ENCODE results near the gene P2RX3.
"Not testable (repeated sequence)": the region's sequence is repeated elsewhere in the genome, so short reads cannot be mapped to it uniquely, and the experiment has no call there.

P2RX3 gene

DNA sequence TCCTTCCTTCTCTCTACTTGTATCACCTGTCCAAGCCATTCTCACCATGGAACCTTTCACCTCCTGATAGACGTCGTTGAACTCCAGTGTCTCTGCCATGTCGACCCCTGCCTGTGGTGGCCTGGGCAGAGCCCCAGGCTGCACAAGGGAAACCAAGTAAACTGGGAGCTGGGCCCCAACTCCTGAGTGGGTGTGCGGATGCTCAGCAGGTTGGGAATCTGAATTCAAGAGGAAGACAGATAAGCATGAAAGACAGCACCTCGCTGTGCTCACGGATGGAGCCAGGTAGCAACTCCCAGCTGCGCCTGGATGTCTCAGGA lies 3.2 kb upstream of the P2RX3 start:
- no peak for DNase-seq (ENCODE audit: low read depth)
- H3K4me3 ChIP-seq (ENCODE audit: low read depth, low read length): peak overlapping the region; percentile 90
- TF ChIP-seq, protein P1, sequence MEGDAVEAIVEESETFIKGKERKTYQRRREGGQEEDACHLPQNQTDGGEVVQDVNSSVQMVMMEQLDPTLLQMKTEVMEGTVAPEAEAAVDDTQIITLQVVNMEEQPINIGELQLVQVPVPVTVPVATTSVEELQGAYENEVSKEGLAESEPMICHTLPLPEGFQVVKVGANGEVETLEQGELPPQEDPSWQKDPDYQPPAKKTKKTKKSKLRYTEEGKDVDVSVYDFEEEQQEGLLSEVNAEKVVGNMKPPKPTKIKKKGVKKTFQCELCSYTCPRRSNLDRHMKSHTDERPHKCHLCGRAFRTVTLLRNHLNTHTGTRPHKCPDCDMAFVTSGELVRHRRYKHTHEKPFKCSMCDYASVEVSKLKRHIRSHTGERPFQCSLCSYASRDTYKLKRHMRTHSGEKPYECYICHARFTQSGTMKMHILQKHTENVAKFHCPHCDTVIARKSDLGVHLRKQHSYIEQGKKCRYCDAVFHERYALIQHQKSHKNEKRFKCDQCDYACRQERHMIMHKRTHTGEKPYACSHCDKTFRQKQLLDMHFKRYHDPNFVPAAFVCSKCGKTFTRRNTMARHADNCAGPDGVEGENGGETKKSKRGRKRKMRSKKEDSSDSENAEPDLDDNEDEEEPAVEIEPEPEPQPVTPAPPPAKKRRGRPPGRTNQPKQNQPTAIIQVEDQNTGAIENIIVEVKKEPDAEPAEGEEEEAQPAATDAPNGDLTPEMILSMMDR (IDR thresholded peaks at IDR 0.05; ENCODE audit: control insufficient read depth, extremely low read depth, insufficient read depth): no peak

DNA sequence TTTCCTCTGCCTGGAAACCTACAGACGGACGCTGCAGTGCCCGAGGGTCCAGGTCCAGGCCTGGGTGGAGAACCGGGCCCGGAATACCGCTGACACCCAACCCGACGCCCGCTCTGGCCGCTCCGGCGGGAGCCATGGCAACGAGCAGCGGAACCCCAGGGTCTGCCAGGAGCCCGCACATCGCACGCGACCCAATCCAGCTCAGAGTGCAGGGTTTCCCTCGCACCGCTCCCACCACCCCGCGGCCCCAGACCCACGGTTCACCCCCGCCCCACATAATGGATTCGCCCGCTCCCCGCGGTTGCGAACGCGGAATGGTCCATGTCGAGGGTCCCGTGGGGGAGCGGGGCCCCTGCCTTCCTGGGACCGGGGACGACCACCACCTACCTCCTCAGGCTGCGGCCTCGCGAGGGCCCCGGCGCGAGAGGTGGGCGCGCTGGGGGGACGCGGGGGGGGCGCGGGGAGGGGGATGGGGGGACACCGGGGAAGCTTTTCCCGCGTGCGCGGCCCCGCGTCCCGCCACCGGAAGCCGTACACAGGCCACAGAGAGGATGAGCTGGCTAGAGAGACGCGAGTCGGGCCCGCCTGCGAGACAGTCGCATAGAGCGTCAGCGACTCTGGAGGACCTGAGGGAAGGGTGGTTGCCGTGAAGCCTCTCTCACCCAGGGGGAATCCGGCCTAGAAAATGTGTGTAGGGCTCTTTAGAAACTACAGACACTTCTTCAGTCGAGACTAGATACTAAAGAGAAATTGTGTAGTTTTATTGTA lies 2.6 kb upstream of the P2RX3 start, which contains the start of gene SSRP1:
Gene SSRP1, minus strand, starts transcription at position 550 of the 768 bp plus-strand sequence. CDS start 771 bp downstream, outside the sequence.
- no peak for DNase-seq (ENCODE audit: low read depth)
- TF ChIP-seq, protein P1 (IDR thresholded peaks at IDR 0.05; ENCODE audit: control insufficient read depth, extremely low read depth, insufficient read depth): peak; percentile 28; the same call in 1 of the 2 replicates
- peak within 1 kb of the TSS; percentile 90 for H3K4me3 ChIP-seq (ENCODE audit: low read depth, low read length)

DNA sequence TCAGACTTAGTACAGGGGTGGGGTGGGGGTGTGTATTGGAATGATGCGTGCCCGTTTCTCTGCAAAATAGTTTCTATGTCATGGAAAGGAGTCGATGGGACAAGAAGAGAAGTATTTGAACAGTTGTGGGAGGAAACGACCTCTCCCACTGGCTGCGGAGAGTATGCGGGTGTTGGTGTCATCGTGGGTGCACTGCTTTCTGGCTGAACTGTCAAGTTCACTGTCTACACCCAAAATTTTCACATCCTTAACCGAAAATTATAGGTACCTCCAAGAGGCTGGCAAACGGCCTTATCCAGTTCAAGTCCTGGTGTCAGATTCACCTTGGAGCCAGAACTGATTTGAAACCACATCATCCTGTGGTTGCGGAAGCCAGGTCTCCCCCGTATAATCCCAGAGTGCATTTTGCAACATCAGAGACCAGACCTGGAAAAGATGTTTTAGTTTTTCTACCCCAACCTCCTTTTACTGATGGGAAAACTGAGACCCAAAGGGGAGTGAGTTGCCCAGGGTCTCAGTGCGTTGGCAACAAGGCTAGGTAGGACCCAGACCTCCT lies 2.0 kb upstream of the P2RX3 start:
- TF ChIP-seq, protein P1 (IDR thresholded peaks at IDR 0.05; ENCODE audit: control insufficient read depth, extremely low read depth, insufficient read depth): no peak
- DNase-seq (ENCODE audit: low read depth): no peak
- H3K4me3 ChIP-seq (ENCODE audit: low read depth, low read length): peak overlapping the region; percentile 90

DNA sequence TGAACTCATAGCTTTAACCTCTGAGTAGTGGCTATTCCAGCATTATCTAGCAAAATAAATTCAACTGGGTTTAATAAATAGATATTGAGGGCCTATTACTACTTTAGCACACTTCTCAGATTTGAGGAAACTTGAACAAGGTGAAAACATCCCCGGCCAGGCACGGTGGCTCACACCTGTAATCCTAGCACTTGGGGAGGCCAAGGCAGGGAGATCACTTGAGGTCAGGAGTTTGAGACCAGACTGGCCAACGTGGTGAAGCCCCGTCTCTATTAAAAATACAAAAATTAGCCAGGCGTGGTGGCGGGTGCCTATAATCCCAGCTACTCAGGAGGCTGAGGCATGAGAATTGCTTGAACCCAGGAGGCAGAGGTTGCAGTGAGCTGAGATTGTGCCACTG lies 1.3 kb upstream of the P2RX3 start:
- not testable (repeated sequence) for DNase-seq (ENCODE audit: low read depth); H3K4me3 ChIP-seq (ENCODE audit: low read depth, low read length)

DNA sequence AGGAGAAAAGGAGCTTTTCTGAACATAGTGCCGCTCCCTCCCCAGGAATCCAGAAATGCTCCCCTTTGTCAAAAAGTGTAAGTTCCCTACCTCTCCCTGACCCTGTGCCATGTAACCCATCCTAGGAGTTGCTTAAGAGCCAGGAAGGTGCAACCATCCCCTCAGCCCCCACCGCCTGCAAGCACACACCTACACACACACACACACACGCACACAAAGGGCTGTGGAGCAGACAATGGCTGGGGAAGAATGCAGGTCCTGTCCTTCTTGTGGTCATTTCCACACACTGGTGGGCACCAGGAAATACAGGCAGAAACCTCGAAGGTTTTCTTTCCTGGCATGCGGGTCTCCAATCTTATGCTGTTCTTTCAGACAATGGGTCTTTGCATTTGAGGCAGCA lies 1.2 kb downstream of the P2RX3 start:
- DNase-seq (ENCODE audit: low read depth): no peak
- no peak overlapping the region for H3K4me3 ChIP-seq (ENCODE audit: low read depth, low read length)
- TF ChIP-seq, protein P1 (IDR thresholded peaks at IDR 0.05; ENCODE audit: control insufficient read depth, extremely low read depth, insufficient read depth): no peak

DNA sequence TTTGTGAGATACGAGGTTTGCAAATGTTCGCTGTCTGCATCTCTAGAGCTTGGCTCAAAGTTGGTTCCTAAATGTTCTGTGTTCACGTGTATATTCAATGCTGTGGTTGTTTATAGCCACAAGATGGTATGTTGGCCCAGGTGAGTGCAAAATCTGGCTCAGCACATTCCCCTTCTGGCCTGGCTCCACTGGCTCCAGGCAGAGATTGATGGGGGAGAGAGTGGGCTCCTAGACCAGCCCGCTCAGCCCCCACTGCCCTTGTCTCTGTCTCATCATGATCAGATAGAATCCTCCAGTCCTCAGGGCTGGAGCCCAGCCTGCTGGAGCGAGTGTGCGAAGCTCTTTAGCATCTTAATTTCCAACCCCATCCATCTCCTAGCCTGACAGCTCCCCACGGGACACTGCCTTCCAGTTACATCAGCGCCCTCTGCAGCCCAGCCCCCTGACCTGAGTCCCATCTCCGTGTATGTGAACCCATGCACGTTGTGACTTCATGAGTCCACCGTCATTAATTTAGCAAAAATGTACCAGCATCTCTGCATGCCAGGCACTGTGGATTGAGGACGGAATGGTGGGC lies 2.0 kb downstream of the P2RX3 start:
- TF ChIP-seq, protein P1 (IDR thresholded peaks at IDR 0.05; ENCODE audit: control insufficient read depth, extremely low read depth, insufficient read depth): peak; percentile 21; the same call in 1 of the 2 replicates
- DNase-seq (ENCODE audit: low read depth): no peak

DNA sequence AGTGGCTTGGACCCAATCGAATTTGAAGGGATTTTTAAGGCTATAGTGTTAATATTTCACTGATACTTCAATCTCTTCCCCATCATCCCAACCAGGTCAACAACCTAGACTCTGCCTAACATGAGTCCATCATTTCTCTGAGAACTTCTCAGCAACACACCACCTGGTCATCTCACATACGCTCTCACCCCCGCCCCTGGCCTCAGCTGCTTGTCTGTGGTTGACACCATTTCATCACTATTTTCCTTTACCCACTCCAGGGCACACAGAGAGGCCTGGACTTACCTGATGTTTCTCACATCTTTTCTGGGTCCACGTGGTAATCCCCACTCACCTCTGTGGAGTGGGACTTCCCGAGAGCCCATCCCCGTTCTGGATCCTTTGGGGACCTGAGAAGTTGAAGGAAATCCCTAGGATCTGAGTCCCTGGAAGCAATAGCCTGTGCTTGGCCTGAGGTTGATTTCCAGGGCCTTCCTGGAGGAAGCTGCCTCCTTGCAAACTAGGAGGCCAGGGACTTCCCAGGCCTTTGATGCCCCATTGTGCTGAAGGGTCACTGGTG lies 3.2 kb downstream of the P2RX3 start:
- TF ChIP-seq, protein P1 (IDR thresholded peaks at IDR 0.05; ENCODE audit: control insufficient read depth, extremely low read depth, insufficient read depth): no peak
- H3K4me3 ChIP-seq (ENCODE audit: low read depth, low read length): no peak overlapping the region
- no peak for DNase-seq (ENCODE audit: low read depth)

More for the DNA sequence above, 2.0 kb downstream of the P2RX3 start:
- H3K4me3 ChIP-seq (ENCODE audit: low read depth, low read length): no peak overlapping the region

Measured in LNCaP clone FGC (cell line).